Muscle layer of colon (tissue), 2 donors: ENCODE results near the gene AKT3.
A peak's percentile ranks its signal among the peaks of the same experiment; 100 is the strongest.

Experiments
- H3K27ac ChIP-seq: one replicate; pipeline ENCODE4 v1.7.0; 2013; ENCODE audit warnings: low read depth, mild to moderate bottlenecking, low read length, moderate library complexity
- H3K27me3 ChIP-seq, 2 donors: one replicate each; pipeline ENCODE4 v1.7.0; 2013; ENCODE audit warnings: low read length in 2 of 2, mild to moderate bottlenecking in 2 of 2; ENCODE audit not compliant: insufficient read depth in 2 of 2, control insufficient read depth in 1 of 2
- H3K36me3 ChIP-seq: one replicate; pipeline ENCODE4 v1.7.0; 2013; ENCODE audit warnings: mild to moderate bottlenecking, low read length; ENCODE audit not compliant: insufficient read depth
- H3K4me1 ChIP-seq: one replicate; pipeline ENCODE4 v1.7.0; 2013; ENCODE audit warnings: mild to moderate bottlenecking, low read length; ENCODE audit not compliant: insufficient read depth
- H3K4me3 ChIP-seq, 2 donors: one replicate each; pipeline ENCODE4 v1.7.0; 2013; ENCODE audit warnings: low read length in 2 of 2, low read depth in 1 of 2, mild to moderate bottlenecking in 1 of 2, moderate library complexity in 1 of 2
- H3K9ac ChIP-seq: one replicate; pipeline ENCODE4 v1.7.0; 2013; ENCODE audit warnings: low read length
- H3K9me3 ChIP-seq: one replicate; pipeline ENCODE4 v1.7.0; 2013; ENCODE audit warnings: mild to moderate bottlenecking, low read length
- donor health status: abdominal sarcoma.
- donor health status: Adenocarcinoma of cecum.

AKT3 gene

DNA sequence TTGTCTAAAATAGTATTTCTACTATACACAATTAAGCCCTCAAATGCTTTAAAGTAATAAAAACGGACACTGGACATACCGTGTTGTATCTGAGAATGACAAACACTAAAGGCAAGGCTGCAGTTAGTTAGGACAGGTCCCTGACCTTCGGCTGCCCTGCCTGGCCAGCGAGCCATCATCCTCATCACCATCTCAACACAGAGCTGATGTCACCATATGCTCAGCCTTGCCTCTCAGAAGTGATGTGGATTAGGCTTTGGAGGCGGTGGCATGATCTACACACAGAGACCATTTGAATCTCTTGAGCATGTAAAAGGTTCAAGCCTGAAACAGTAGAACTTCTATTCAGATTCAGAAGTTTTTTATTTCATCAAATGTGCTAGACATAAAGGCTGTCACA lies 349.5 kb downstream of the AKT3 start:
- Histone ChIP-seq H3K9me3 (no peaks in the 10 kb centered on the region), H3K9ac (no peak overlapping the region), H3K4me1 (peaks cover 10% of the 10 kb centered on the region), H3K36me3 (no peaks in the 10 kb centered on the region), H3K4me3 (no peak overlapping the region), H3K27me3 (no peaks in the 10 kb centered on the region), H3K27ac (no peak overlapping the region)

DNA sequence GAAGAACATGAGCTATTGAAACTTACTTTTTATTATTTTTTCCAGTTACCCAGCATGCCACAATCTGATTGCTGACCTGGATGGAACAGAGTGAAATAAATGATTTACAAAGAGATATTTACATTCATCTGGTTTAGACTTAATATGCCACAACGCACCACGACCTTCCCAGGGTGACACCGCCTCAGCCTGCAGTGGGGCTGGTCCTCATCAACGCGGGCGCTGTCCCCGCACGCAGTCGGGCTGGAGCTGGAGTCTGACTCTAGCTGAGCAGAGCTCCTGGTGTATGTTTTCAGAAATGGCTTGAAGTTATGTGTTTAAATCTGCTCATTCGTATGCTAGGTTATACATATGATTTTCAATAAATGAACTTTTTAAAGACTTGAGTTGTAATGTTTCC lies 350.3 kb downstream of the AKT3 start:
- H3K27me3 ChIP-seq = no peaks in the 10 kb centered on the region
- H3K27ac ChIP-seq = no peak overlapping the region
- no peak overlapping the region for H3K4me3 ChIP-seq
- no peak overlapping the region for H3K9ac ChIP-seq
- peaks cover 13% of the 10 kb centered on the region for H3K4me1 ChIP-seq
- H3K9me3 ChIP-seq = no peaks in the 10 kb centered on the region
- H3K36me3 ChIP-seq = no peaks in the 10 kb centered on the region

DNA sequence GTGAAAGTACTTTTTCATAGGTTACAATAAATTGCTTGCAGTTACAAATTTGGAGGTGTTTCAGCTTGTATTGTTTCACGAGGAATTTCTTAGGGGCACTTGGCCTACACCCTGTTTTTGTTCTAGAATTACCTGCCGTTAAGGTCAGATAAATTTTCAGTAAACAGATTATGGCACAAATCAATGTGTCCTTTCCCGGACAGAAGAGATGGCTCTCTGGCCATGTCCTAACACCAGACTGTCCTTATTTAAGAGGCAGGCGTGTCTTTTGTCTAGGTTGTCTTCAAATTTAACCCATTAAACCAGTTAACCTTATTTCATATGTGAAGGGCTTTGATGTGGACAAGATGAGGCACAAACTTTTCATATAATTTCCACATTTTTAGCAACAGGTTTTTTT lies 350.8 kb downstream of the AKT3 start:
- Histone ChIP-seq H3K36me3 (no peaks in the 10 kb centered on the region), H3K9me3 (no peaks in the 10 kb centered on the region), H3K27ac (no peak overlapping the region), H3K4me3 (no peak overlapping the region), H3K9ac (no peak overlapping the region), H3K4me1 (peaks cover 13% of the 10 kb centered on the region), H3K27me3 (no peaks in the 10 kb centered on the region)

DNA sequence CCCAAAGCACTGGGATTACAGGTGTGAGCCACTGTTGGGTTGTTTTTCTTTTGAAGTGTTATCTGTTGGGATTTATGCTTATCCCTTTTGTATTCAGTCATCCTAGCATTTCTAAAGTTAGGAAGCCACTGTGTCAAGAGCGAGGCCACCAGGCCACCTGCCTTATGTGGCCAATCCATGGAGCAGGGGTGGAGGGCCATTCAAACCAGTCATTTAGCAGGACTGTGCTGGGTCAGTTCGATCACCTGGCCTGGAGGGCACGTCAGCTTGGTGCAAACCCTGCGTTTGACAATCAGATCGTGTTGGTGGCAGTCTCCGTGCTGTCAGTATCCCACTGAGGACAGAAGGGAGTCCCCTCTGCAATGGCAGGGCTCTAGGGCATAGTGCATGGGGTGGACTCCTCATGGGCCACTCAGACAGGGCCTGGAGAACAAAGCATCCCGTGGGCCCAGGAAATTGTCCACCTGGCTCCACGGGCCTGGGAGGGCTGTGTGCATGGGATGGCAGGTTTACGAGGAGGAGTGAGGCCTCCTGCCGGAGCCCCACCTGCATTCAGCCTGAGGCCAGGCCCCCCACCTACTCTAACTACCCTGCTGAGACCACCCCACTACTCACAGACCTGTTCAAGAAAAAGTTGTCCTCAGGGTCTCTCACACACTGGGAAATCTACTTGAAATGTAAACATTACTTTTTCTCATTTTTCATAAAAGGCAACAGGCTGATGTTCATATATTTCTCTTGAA lies 351.9 kb downstream of the AKT3 start:
- Histone ChIP-seq H3K27me3 (no peaks in the 10 kb centered on the region), H3K4me3 (no peak overlapping the region), H3K9me3 (no peaks in the 10 kb centered on the region), H3K4me1 (peaks cover 13% of the 10 kb centered on the region), H3K9ac (no peak overlapping the region), H3K36me3 (no peaks in the 10 kb centered on the region), H3K27ac (no peak overlapping the region)

DNA sequence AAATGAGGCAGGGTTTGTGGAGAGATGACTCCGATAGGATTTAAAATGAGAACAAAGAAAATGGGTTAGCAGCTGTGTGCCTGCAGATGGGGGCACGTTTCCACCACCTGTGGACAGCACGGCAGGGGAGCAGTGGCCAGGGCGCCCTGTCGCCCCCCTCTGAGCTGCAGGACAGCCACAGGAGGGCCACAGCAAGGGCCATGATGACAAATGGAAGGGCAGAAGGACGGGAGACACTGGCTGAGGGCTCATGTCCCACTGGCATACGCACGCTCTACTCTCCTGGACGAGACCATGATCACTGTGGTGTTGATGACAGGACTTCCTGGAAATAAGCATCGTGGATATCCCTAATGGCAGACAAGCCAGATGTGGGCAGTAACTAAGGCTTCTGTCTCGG lies 353.2 kb downstream of the AKT3 start:
- no peak overlapping the region for H3K4me3 ChIP-seq
- no peaks in the 10 kb centered on the region for H3K27me3 ChIP-seq
- H3K27ac ChIP-seq = no peak overlapping the region
- no peaks in the 10 kb centered on the region for H3K9me3 ChIP-seq
- no peak overlapping the region for H3K9ac ChIP-seq
- no peaks in the 10 kb centered on the region for H3K36me3 ChIP-seq
- peaks cover 13% of the 10 kb centered on the region for H3K4me1 ChIP-seq

DNA sequence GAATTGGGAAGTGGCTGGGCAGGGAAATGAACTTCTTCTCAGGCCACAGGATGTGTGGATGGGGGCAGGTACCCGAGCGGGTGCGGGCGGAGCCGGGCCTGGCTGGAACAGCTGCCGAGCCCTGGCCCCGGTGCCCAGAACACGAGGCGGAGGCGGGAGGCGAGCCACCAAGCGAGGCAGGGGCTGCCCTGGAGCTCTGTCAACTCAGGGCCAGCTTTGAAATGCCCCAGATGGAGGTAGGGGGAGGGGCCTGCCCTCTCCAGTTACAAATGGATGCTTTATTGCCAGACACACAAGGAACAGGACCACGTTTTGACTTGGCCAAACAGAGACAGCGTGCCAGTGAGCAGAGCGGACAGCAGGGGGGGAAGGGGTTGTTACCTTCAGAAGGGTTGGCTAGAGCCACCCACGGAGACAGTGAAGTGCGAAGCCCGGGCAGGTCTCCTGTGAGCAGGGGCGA lies 353.8 kb downstream of the AKT3 start:
- Histone ChIP-seq H3K9me3 (no peaks in the 10 kb centered on the region), H3K9ac (no peak overlapping the region), H3K27ac (no peak overlapping the region), H3K27me3 (no peaks in the 10 kb centered on the region), H3K4me3 (peak overlapping the region in 1 of 2 donors; percentile 17), H3K36me3 (no peaks in the 10 kb centered on the region), H3K4me1 (peaks cover 13% of the 10 kb centered on the region)

DNA sequence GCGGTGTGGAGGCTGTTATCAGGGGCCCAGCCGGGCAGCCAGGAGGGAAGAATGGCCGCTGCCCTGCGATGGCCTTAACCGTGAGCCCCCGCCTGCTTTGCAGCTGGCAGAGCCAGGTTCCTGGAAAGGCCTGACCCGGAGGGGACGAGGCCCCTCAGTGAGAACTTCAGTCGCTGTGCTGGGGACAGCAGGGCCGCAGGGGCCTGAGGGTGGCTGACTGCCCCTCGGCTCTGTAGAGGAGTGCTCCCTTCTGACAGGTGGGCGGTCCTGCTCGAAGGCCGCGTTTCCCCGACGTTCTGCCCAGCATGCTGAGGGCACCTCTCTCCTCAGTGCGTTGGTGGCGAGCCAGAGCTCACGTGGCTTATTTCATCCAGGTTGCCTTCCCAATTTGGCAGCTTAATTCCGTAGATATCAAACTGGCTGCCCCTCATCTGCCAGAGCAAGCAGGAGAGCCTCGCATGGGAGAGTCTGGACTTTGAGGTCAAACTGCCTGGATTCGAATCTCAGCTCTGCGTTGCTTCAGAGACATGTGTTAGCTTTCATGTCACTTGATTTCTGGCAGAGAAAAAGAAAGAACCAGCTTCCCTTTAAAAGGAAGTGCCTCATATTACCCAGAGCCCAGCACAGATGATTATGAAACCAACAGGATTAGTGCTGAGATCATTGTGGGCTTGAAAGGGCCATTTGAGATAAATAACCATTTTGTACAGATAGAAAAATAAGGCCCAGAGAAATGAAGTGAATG lies 354.4 kb downstream of the AKT3 start:
- Histone ChIP-seq H3K27me3 (no peaks in the 10 kb centered on the region), H3K27ac (peak overlapping the region; percentile 35), H3K4me3 (peak overlapping the region in 1 of 2 donors; percentile 3), H3K9me3 (no peaks in the 10 kb centered on the region), H3K9ac (no peak overlapping the region), H3K4me1 (peaks cover 14% of the 10 kb centered on the region), H3K36me3 (no peaks in the 10 kb centered on the region)

DNA sequence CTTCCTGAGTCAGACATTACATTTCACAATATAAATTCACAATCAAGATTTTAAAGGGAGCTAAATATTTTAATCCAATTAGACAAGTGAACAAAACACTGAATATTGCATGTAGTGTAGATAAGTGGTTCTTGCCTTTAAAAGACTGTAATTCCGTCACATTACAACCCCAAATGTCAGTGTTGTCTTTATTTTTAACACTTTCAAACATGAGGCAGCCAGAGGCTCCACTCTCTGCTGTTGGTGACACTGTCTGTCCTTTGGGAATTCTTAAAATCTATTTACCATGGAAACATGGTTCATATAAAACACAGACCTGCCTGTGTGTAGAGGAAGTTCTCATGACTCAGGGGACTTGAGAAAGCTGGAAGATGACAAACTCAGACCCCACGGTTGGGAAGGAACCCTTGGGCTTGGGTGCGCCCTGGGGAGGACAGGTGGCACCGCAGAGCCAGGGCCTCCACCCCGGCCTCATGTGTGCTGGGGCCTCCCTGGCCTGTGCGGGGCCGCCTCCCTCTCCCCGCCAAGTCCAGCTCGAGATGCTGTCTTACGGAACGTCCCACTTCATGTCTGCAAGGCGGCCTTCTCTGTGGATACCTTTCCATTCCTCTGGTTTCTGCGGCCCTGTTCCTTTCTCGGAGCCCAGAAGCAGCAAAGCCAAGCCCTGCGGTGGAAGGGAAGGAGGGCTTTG lies 355.2 kb downstream of the AKT3 start:
- Histone ChIP-seq H3K4me3 (no peak overlapping the region), H3K9me3 (no peaks in the 10 kb centered on the region), H3K27me3 (no peaks in the 10 kb centered on the region), H3K9ac (no peak overlapping the region), H3K4me1 (peaks cover 20% of the 10 kb centered on the region), H3K27ac (no peak overlapping the region), H3K36me3 (no peaks in the 10 kb centered on the region)

DNA sequence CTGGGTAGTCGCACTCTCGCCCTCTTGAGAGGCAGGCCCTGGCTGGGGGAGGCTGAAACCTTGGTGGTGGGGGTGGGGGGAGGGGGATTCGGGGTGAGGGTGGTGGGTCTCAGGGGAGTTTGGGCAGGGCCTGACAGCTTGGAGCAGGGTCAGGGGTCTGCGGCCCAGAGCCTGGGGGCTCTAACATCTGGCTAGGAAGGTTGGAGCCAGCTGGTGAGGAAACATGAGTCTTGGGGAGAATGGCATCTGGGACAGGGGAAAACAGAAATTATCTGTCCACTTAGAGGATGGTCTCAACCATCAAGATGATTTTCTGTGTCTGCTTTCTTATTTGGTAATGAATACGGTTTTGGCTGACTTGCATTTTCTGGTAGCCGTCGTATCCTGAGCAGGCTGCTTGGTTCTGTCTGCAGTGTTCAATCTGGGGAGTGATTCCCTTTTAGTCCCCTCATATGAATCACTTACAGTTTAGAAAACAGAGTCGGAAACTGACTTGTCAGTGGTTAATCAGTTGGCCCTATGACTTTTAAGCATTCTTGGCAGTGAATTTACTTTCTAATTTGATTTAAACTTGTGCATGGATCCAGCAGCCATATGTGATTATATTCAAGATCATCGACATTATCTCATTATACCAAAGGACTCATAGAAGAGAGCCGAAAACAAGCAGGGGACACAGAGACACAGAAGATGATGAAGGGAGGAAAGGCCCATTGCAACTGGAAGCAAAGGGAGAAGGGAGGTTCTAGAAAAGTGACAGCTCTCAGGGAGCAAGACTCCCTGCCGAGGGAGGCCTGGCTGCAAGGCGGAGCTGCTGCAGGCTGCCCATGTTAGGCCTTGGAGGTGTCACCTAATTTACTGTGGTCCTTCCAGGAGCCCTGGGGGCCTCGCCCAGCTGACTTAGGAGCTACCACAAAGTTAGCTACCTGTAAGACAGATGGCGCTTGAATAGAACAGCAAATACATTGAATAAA lies 356.6 kb downstream of the AKT3 start:
- Histone ChIP-seq H3K27ac (no peak overlapping the region), H3K9ac (no peak overlapping the region)

DNA sequence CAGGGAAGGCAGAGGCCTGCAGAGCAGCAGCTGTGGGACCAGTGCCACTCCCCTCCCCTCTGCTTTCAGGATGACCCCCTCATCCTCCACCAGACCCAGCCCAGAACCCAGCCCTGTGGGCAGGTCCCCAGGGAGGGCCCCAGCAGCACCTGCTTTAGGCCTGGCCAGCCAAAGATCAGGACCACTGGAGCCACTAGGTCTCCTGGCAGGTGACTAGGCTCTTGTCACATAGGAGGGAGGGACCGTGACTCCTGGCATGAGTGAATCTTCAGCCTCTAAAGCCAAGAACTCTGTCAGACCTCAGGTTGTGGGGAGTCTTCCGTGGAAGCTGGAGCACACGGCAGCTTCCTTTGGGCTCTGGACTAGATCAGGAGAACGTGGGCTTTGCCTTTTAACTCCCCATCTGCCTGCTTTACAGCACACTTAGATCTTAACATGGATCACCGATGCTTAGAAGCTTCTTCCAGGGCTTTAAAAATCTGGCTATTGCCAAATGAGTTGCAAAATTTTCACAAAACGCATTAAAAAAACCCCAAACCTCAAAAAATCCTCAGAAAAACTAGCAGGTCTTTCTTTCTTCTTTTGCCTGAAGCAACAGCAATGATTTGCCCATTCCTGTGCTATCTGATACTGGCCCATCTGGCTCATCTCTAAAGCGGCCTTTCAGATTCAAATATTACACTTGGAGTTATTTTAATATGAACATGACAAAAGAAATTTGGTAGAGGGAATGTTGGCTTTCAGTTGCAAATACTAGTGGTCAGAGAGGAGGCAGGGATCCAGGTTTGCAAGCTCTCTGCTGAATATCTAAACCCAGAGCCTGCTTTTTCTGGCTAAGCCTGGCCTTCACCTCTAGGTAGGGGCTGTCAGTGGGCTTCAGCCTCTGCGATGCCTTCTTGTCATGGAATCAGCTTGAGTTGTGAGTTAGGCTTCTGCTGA lies 359.0 kb downstream of the AKT3 start:
- Histone ChIP-seq H3K36me3 (no peaks in the 10 kb centered on the region), H3K4me3 (no peak overlapping the region), H3K27me3 (no peaks in the 10 kb centered on the region), H3K27ac (no peak overlapping the region), H3K9me3 (no peaks in the 10 kb centered on the region), H3K9ac (no peak overlapping the region), H3K4me1 (peaks cover 20% of the 10 kb centered on the region)

More for the DNA sequence above, 356.6 kb downstream of the AKT3 start:
- Histone ChIP-seq H3K4me3 (no peak overlapping the region), H3K36me3 (no peaks in the 10 kb centered on the region), H3K9me3 (no peaks in the 10 kb centered on the region), H3K27me3 (no peaks in the 10 kb centered on the region), H3K4me1 (peaks cover 25% of the 10 kb centered on the region)
